ENCODE data around the gene MBTPS2. TPM values are rescaled to one million over a fixed set of nuclear protein-coding genes. Genes with fewer than 3 reads are reported as not detected.
A peak's percentile ranks its signal among the peaks of the same experiment; 100 is the strongest.
"Not testable (repeated sequence)": the region's sequence is repeated elsewhere in the genome, so short reads cannot be mapped to it uniquely, and the experiment has no call there.

The MBTPS2 gene
- polyA plus RNA-seq (ENCODE audit: insufficient read depth in 1 of 5, insufficient read length in 5 of 5, low replicate concordance in 1 of 5), result 10 to 100 TPM; 17.5 to 29.1 (median 24.9) TPM
- long read RNA-seq, donor 1, full-length matches to known transcripts, result 12 of 12 reads
- long read RNA-seq, donor 1, partial matches to known transcripts, result 0 of 12 reads
- long read RNA-seq, donor 1, other reads (novel, unspliced or antisense), result 0 of 12 reads
- long read RNA-seq, donor 2, full-length matches to known transcripts, result 3 of 3 reads
- long read RNA-seq, donor 2, partial matches to known transcripts, result 0 of 3 reads
- long read RNA-seq, donor 2, other reads (novel, unspliced or antisense), result 0 of 3 reads
- long read RNA-seq, donor 3, full-length matches to known transcripts, result 5 of 5 reads
- long read RNA-seq, donor 3, partial matches to known transcripts, result 0 of 5 reads
- long read RNA-seq, donor 3, other reads (novel, unspliced or antisense), result 0 of 5 reads
- long read RNA-seq, donor 4, full-length matches to known transcripts, result 7 of 7 reads
- long read RNA-seq, donor 4, partial matches to known transcripts, result 0 of 7 reads
- long read RNA-seq, donor 4, other reads (novel, unspliced or antisense), result 0 of 7 reads
- long read RNA-seq, donor 5, full-length matches to known transcripts, result 5 of 5 reads
- long read RNA-seq, donor 5, partial matches to known transcripts, result 0 of 5 reads
- long read RNA-seq, donor 5, other reads (novel, unspliced or antisense), result 0 of 5 reads
- long read RNA-seq, donor 6, full-length matches to known transcripts, result 8 of 8 reads
- long read RNA-seq, donor 6, partial matches to known transcripts, result 0 of 8 reads
- long read RNA-seq, donor 6, other reads (novel, unspliced or antisense), result 0 of 8 reads
- long read RNA-seq, donor 7, full-length matches to known transcripts, result 5 of 11 reads
- long read RNA-seq, donor 7, partial matches to known transcripts, result 6 of 11 reads
- long read RNA-seq, donor 7, other reads (novel, unspliced or antisense), result 0 of 11 reads
- long read RNA-seq, donor 8, full-length matches to known transcripts, result 3 of 3 reads
- long read RNA-seq, donor 8, partial matches to known transcripts, result 0 of 3 reads
- long read RNA-seq, donor 8, other reads (novel, unspliced or antisense), result 0 of 3 reads

- DNase-seq, result peak; percentile 84 to 86
Observed at GRCh38 chrX:21839334-21840192, at the start of gene MBTPS2. Gene MBTPS2, plus strand, starts transcription at chrX:21839617. Its CDS starts 118 bp downstream, at chrX:21839735.

- no peak for DNase-seq
Observed at GRCh38 chrX:21798677-21799219, 40.7 kb upstream of the MBTPS2 start.

GRCh38 chrX:21799767-21800166, 39.6 kb upstream of the MBTPS2 start:
- no peak for DNase-seq

- DNase-seq, result no peak
Observed at GRCh38 chrX:21800344-21800770, 39.1 kb upstream of the MBTPS2 start.

- no peak for DNase-seq
Observed at GRCh38 chrX:21802054-21802670, 37.3 kb upstream of the MBTPS2 start.

GRCh38 chrX:21802839-21803238, 36.6 kb upstream of the MBTPS2 start:
- no peak for DNase-seq

- no peak for DNase-seq
Observed at GRCh38 chrX:21806691-21807090, 32.7 kb upstream of the MBTPS2 start.

- DNase-seq, result no peak
Observed at GRCh38 chrX:21811832-21812231, 27.6 kb upstream of the MBTPS2 start.

- no peak for DNase-seq
Observed at GRCh38 chrX:21812628-21813027, 26.8 kb upstream of the MBTPS2 start.

GRCh38 chrX:21813612-21814368, 25.6 kb upstream of the MBTPS2 start:
- no peak for DNase-seq

- peak; percentile 71 to 81 for DNase-seq
Observed at GRCh38 chrX:21816136-21816535, 23.3 kb upstream of the MBTPS2 start.

GRCh38 chrX:21820170-21820569, 19.2 kb upstream of the MBTPS2 start:
- not testable (repeated sequence) for DNase-seq

GRCh38 chrX:21821875-21822274, 17.5 kb upstream of the MBTPS2 start:
- no peak for DNase-seq

GRCh38 chrX:21831496-21831895, 7.9 kb upstream of the MBTPS2 start:
- DNase-seq, result no peak

GRCh38 chrX:21837056-21837455, 2.4 kb upstream of the MBTPS2 start:
- DNase-seq, result no peak

- DNase-seq, result peak in 1 of 2 donors; percentile 16
Observed at GRCh38 chrX:21838937-21839333, 482 bp upstream of the MBTPS2 start.

GRCh38 chrX:21840193-21840545, 752 bp downstream of the MBTPS2 start:
- no peak for DNase-seq

GRCh38 chrX:21843179-21843578, 3.8 kb downstream of the MBTPS2 start:
- DNase-seq, result no peak

- no peak for DNase-seq
Observed at GRCh38 chrX:21845096-21845495, 5.7 kb downstream of the MBTPS2 start.

GRCh38 chrX:21847342-21847741, 7.9 kb downstream of the MBTPS2 start:
- no peak for DNase-seq

Data from right lung (tissue), 10 donors.